Epithelial cell of proximal tubule (primary cell): ENCODE results near the gene TTC27. TPM values are rescaled to one million over a fixed set of nuclear protein-coding genes. Genes with fewer than 3 reads are reported as not detected.

Experiments used
- DNase-seq: peaks from one replicate; pipeline ENCODE4 v3.0.0-alpha.2; 2011; ENCODE audit warnings: low read depth
- H3K4me3 ChIP-seq: 2 replicates; pipeline ENCODE4 v1.5.1; 2011; ENCODE audit warnings: low read depth, mild to moderate bottlenecking, low read length
- total RNA-seq: library from RNA; depleted of rRNA; stranded (reverse); fragments of >200 nt; gene quantifications from 2 replicates; pipeline ENCODE4 v1.2.3, GENCODE V29; 2015
- TF ChIP-seq, protein P1 (sequence below): conservative IDR thresholded peaks from 2 replicates; pipeline ENCODE4 v1.5.1; 2012; ENCODE audit warnings: low read depth, mild to moderate bottlenecking, low read length

Gene TTC27
- total RNA-seq, 1 donor from 2014 or later, result 17.9 TPM

DNA sequence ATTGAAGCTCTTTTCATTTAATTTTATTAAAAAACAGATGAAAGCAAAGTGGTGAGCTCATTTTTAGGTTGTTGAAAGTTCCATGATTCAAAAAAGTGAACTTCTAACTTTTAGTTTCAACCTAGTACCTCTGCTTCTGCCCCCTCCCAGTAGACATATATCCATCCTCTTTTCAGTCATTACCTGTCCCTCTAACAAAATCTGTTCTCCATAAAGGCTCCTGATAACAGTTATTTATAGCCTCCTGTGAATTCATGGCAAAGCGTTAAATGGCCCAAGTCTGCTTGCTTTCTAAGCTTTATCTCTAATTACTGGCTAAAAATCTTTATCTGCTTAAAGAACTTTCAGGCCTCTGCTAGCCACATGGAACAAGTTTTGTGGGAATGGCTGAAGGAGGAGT is 148.1 kb downstream of the TTC27 start:
- TF ChIP-seq, protein P1, sequence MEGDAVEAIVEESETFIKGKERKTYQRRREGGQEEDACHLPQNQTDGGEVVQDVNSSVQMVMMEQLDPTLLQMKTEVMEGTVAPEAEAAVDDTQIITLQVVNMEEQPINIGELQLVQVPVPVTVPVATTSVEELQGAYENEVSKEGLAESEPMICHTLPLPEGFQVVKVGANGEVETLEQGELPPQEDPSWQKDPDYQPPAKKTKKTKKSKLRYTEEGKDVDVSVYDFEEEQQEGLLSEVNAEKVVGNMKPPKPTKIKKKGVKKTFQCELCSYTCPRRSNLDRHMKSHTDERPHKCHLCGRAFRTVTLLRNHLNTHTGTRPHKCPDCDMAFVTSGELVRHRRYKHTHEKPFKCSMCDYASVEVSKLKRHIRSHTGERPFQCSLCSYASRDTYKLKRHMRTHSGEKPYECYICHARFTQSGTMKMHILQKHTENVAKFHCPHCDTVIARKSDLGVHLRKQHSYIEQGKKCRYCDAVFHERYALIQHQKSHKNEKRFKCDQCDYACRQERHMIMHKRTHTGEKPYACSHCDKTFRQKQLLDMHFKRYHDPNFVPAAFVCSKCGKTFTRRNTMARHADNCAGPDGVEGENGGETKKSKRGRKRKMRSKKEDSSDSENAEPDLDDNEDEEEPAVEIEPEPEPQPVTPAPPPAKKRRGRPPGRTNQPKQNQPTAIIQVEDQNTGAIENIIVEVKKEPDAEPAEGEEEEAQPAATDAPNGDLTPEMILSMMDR, result no peak
- no peak overlapping the region for H3K4me3 ChIP-seq
- no peak for DNase-seq

GRCh38 chr2:32777714-32778113 is 149.9 kb downstream of the TTC27 start:
- TF ChIP-seq, protein P1, result no peak
- no peak for DNase-seq
- no peak overlapping the region for H3K4me3 ChIP-seq

DNA sequence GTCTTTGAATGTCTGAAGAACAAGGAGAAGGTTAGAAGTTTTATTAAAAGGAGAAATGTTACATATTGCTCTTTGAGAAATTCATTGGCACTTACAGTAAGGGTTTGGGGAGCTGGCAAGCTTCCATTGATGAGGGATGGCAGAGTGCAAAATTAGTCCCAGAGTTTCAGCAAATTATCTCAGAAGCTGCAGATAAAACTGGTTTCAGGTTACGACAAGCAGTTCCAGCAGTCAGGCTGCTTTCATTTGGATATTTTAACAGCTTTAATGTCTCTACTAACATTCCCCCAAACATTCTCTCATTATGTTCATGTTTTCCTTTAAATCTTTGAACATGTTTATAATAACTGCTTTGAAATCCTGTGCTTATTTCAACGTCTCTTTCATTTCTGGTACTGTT is 153.1 kb downstream of the TTC27 start:
- TF ChIP-seq, protein P1, result no peak
- no peak overlapping the region for H3K4me3 ChIP-seq
- no peak for DNase-seq

DNA sequence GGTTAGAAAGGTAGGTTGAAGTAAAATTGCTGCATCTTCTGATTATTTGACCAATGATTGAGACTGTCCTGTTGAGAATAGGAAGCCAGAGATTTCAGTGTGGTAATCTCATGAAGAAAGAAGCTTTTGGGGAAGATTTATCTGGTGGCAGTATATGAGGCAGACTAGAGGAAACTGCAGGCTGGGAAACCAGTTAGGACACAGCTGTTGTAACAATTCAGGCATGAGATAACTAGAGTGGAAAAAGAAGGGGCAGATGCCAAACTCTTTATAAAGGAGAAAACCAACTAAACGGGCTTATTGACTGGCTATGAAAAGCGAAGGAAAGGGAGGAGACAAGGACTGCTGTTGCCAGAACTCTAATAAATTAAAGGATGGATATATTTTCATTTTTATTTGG is 155.6 kb downstream of the TTC27 start:
- H3K4me3 ChIP-seq, result no peak overlapping the region
- DNase-seq, result no peak
- TF ChIP-seq, protein P1, result no peak

DNA sequence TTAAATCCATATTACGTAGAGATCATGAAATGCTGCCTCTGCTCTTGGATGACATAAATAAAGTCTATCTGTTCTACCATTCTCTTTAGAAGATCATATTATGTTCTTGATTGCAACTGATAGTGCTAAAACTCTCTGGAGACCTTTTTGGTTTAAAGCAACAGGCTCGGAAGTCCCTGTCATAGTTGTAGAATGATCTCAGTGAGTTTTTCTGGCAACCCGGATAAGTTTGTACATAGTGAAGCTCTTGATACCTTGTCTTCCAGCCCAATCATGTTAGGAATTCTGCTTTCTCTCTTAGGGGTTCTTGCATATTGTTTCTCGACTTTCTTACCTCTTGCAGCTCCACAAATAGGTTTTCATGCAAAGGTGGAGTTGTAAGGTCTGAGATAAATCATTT is 156.1 kb downstream of the TTC27 start:
- TF ChIP-seq, protein P1, result no peak
- no peak for DNase-seq
- H3K4me3 ChIP-seq, result no peak overlapping the region

GRCh38 chr2:32787207-32787606 is 159.4 kb downstream of the TTC27 start:
- DNase-seq, result no peak
- TF ChIP-seq, protein P1, result no peak
- no peak overlapping the region for H3K4me3 ChIP-seq

GRCh38 chr2:32788114-32788513 is 160.3 kb downstream of the TTC27 start:
- TF ChIP-seq, protein P1, result no peak
- no peak overlapping the region for H3K4me3 ChIP-seq
- no peak for DNase-seq
